Measurements from ENCODE around the gene SGCA. TPM values are rescaled to one million over a fixed set of nuclear protein-coding genes. Genes with fewer than 3 reads are reported as not detected.

The SGCA gene
- total RNA-seq, 4 donors from 2014 or later = 1.8 to 7.8 (median 4.9) TPM

- no peak for DNase-seq (ENCODE audit: low spot score in 2 of 2)
- 87 to 94% methylated on average over 15 to 17 of the region's 17 CpGs for whole genome bisulfite sequencing, 2 donors
Measured at GRCh38 chr17:50171371-50172071, 5.7 kb downstream of the SGCA start.

GRCh38 chr17:50172130-50172529 lies 6.3 kb downstream of the SGCA start:
- Histone ChIP-seq H3K36me3 (peaks cover 0 to 12% (median 0%) of the 10 kb centered on the region in 3 donors), H3K4me3 (no peak overlapping the region), H3K27me3 (no peaks in the 10 kb centered on the region), H3K27ac (peak overlapping the region in 2 of 4 donors; percentile 22 to 85), H3K4me1 (peaks cover 0 to 47% (median 8%) of the 10 kb centered on the region in 4 donors), H3K9me3 (no peaks in the 10 kb centered on the region)
- TF ChIP-seq EP300 (IDR thresholded peaks at IDR 0.05) = no peak
- TF ChIP-seq POLR2A (IDR thresholded peaks at IDR 0.05) = no peak
- TF ChIP-seq, protein P1, sequence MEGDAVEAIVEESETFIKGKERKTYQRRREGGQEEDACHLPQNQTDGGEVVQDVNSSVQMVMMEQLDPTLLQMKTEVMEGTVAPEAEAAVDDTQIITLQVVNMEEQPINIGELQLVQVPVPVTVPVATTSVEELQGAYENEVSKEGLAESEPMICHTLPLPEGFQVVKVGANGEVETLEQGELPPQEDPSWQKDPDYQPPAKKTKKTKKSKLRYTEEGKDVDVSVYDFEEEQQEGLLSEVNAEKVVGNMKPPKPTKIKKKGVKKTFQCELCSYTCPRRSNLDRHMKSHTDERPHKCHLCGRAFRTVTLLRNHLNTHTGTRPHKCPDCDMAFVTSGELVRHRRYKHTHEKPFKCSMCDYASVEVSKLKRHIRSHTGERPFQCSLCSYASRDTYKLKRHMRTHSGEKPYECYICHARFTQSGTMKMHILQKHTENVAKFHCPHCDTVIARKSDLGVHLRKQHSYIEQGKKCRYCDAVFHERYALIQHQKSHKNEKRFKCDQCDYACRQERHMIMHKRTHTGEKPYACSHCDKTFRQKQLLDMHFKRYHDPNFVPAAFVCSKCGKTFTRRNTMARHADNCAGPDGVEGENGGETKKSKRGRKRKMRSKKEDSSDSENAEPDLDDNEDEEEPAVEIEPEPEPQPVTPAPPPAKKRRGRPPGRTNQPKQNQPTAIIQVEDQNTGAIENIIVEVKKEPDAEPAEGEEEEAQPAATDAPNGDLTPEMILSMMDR (IDR thresholded peaks at IDR 0.05) = no peak
- WGBS, 2 donors = 76 to 91% methylated on average over 11 of the region's 11 CpGs
- no peak for DNase-seq (ENCODE audit: low spot score in 2 of 2)

More at GRCh38 chr17:50171371-50172071, 5.7 kb downstream of the SGCA start:
- peaks cover 0 to 12% (median 0%) of the 10 kb centered on the region in 3 donors for H3K36me3 ChIP-seq
- H3K27ac ChIP-seq = peak overlapping the region in 1 of 4 donors; percentile 22
- peaks cover 0 to 41% (median 5%) of the 10 kb centered on the region in 4 donors for H3K4me1 ChIP-seq
- no peaks in the 10 kb centered on the region for H3K27me3 ChIP-seq
- no peaks in the 10 kb centered on the region for H3K9me3 ChIP-seq
- no peak overlapping the region for H3K4me3 ChIP-seq
- TF ChIP-seq POLR2A (IDR thresholded peaks at IDR 0.05) = no peak
- TF ChIP-seq, protein P1 (IDR thresholded peaks at IDR 0.05) = no peak
- TF ChIP-seq EP300 (IDR thresholded peaks at IDR 0.05) = no peak

DNA sequence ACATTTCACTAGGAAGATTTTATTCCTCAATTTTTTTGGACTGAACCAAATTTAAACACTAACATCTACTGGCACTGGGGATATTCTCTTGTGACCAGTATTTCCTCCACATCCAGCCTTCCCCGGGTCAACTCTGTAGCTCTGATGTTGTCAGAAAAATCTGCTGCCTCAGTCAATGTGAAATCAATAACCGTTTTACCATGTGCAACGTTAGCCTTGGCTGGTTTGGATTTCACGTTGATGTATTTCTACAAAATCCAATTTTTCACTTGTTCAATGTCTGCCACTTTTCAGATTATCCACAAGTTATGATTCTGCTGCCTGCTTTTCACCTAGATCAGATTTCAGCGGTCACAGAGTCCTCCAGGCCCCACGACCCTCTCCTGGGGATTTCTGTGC lies 7.1 kb downstream of the SGCA start:
- Histone ChIP-seq H3K27ac (peak overlapping the region; percentile 64 to 89 (median 75)), H3K36me3 (peaks cover 0 to 12% (median 0%) of the 10 kb centered on the region in 3 donors), H3K4me3 (no peak overlapping the region), H3K27me3 (no peaks in the 10 kb centered on the region), H3K9me3 (no peaks in the 10 kb centered on the region), H3K4me1 (peaks cover 0 to 55% (median 16%) of the 10 kb centered on the region in 4 donors)
- TF ChIP-seq EP300 (IDR thresholded peaks at IDR 0.05) (no peak), POLR2A (IDR thresholded peaks at IDR 0.05) (no peak)
- TF ChIP-seq, protein P1 (IDR thresholded peaks at IDR 0.05) = no peak
- no peak for DNase-seq (ENCODE audit: low spot score in 2 of 2)
- WGBS, 2 donors = 37 to 43% methylated on average over 6 of the region's 6 CpGs

GRCh38 chr17:50173335-50173941 lies 7.6 kb downstream of the SGCA start:
- WGBS, 2 donors = 24 to 29% methylated on average over 10 of the region's 10 CpGs
- Histone ChIP-seq H3K4me1 (peaks cover 0 to 60% (median 21%) of the 10 kb centered on the region in 4 donors), H3K27me3 (no peaks in the 10 kb centered on the region), H3K27ac (peak overlapping the region; percentile 64 to 89 (median 75)), H3K36me3 (peaks cover 0 to 12% (median 0%) of the 10 kb centered on the region in 3 donors), H3K4me3 (no peak overlapping the region), H3K9me3 (no peaks in the 10 kb centered on the region)
- DNase-seq (ENCODE audit: low spot score in 2 of 2) = peak in 1 of 2 donors; percentile 14
- TF ChIP-seq POLR2A (IDR thresholded peaks at IDR 0.05) = no peak

- peaks cover 0 to 61% (median 23%) of the 10 kb centered on the region in 4 donors for H3K4me1 ChIP-seq
- WGBS, 2 donors = 78 to 82% methylated on average over 6 of the region's 6 CpGs
- H3K27me3 ChIP-seq = no peaks in the 10 kb centered on the region
- no peak overlapping the region for H3K4me3 ChIP-seq
- TF ChIP-seq EP300 (IDR thresholded peaks at IDR 0.05) (no peak), POLR2A (IDR thresholded peaks at IDR 0.05) (no peak)
- TF ChIP-seq, protein P1 (IDR thresholded peaks at IDR 0.05) = no peak
- no peaks in the 10 kb centered on the region for H3K9me3 ChIP-seq
- H3K27ac ChIP-seq = peak overlapping the region in 3 of 4 donors; percentile 65 to 89 (median 85)
- H3K36me3 ChIP-seq = peaks cover 0 to 12% (median 0%) of the 10 kb centered on the region in 3 donors
- DNase-seq (ENCODE audit: low spot score in 2 of 2) = no peak
Measured at GRCh38 chr17:50174444-50174843, 8.6 kb downstream of the SGCA start.

All from tibial nerve (tissue), 4 donors.